Activated T-helper 2 cell treated with anti-CD3 and anti-CD28 coated beads, Interferon-gamma antibody, Interleukin-2, Interleukin-4, amounts not matched to agents 10 μg/mL and 5 μg/mL and 100 μg/mL, durations not matched to agents 14 hours and 24 hours and 36 hours (primary cell): Measurements from ENCODE around the gene STPG2. TPM values are rescaled to one million over a fixed set of nuclear protein-coding genes. Genes with fewer than 3 reads are reported as not detected.
"Not testable (repeated sequence)": the region's sequence is repeated elsewhere in the genome, so short reads cannot be mapped to it uniquely, and the experiment has no call there.

Source experiments
- DNase-seq: peaks from one replicate; pipeline ENCODE4 v3.0.0; 2021; ENCODE audit warnings: low spot score
- H3K27ac Mint-ChIP-seq: one replicate; pipeline ENCODE4 v1.8.0; 2021; ENCODE audit warnings: mixed read lengths
- H3K27me3 Mint-ChIP-seq: one replicate; pipeline ENCODE4 v1.8.0; 2021; ENCODE audit warnings: low read depth, mixed read lengths
- H3K36me3 Mint-ChIP-seq: one replicate; pipeline ENCODE4 v1.8.0; 2021; ENCODE audit warnings: low read depth, mixed read lengths
- H3K4me1 Mint-ChIP-seq: one replicate; pipeline ENCODE4 v1.8.0; 2021; ENCODE audit warnings: low read depth, mixed read lengths
- H3K4me3 Mint-ChIP-seq: one replicate; pipeline ENCODE4 v1.8.0; 2021; ENCODE audit warnings: low read depth, mild to moderate bottlenecking, moderate library complexity, mixed read lengths
- H3K9me3 Mint-ChIP-seq: one replicate; pipeline ENCODE4 v1.8.0; 2021; ENCODE audit warnings: mixed read lengths
- intact Hi-C: fragments of 100-400 bp; cut with micrococcal nuclease; formaldehyde crosslinking; loops from one replicate; pipeline ENCODE4 v1.15.1; 2023
- total RNA-seq: library from RNA; stranded (reverse); gene quantifications from 2 replicates; pipeline ENCODE4 v1.2.3, GENCODE V29; 2022

STPG2 gene
- total RNA-seq, 1 donor from 2014 or later, result not detected

DNA sequence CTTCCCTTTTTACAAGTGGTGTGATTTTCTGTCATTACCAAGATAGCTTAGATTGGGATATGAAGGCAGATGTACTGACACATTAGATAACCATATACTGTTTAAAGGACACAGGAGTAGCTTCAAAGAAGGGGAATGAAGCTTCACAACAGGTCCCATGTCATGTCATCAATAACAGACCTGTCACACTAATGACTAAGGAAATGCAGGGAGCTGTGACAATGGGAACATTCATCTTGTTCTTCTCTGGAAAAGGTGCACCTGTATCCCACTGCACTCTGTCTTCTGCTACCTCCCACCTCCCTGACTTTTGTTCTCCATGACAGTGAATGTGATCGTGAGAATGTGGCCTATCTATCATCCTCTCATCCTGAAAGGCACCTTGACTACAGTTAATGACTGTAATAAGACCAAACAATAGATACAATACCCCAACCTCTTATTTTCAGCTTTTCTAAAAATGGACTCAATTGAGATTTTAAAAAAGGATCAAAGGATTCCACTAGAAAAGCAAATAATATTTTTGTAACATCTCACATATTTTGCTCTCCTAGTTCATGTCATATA, 472.5 kb downstream of the STPG2 start:
- no peaks in the 10 kb centered on the region for H3K4me1 Mint-ChIP-seq
- intact Hi-C loops, result no loop called here
- no peaks in the 10 kb centered on the region for H3K27me3 Mint-ChIP-seq

GRCh38 chr4:97665553-97665952, 477.7 kb downstream of the STPG2 start:
- H3K4me3 Mint-ChIP-seq, result no peak overlapping the region
- H3K27ac Mint-ChIP-seq, result no peak overlapping the region
- intact Hi-C loops, result no loop called here
- H3K4me1 Mint-ChIP-seq, result no peaks in the 10 kb centered on the region
- H3K27me3 Mint-ChIP-seq, result no peaks in the 10 kb centered on the region
- no peaks in the 10 kb centered on the region for H3K36me3 Mint-ChIP-seq
- H3K9me3 Mint-ChIP-seq, result peaks cover 5% of the 10 kb centered on the region
- no peak for DNase-seq

More for the DNA sequence above, 472.5 kb downstream of the STPG2 start:
- Mint-ChIP-seq H3K36me3 (no peaks in the 10 kb centered on the region), H3K27ac (no peak overlapping the region), H3K9me3 (peaks cover 5% of the 10 kb centered on the region), H3K4me3 (no peak overlapping the region)
- DNase-seq, result no peak

- Mint-ChIP-seq H3K4me3 (no peak overlapping the region), H3K4me1 (no peaks in the 10 kb centered on the region), H3K36me3 (no peaks in the 10 kb centered on the region), H3K9me3 (peaks cover 5% of the 10 kb centered on the region), H3K27me3 (no peaks in the 10 kb centered on the region), H3K27ac (no peak overlapping the region)
- intact Hi-C loops, result no loop called here
- DNase-seq, result no peak
Measured at GRCh38 chr4:97664741-97665140, 478.5 kb downstream of the STPG2 start.

DNA sequence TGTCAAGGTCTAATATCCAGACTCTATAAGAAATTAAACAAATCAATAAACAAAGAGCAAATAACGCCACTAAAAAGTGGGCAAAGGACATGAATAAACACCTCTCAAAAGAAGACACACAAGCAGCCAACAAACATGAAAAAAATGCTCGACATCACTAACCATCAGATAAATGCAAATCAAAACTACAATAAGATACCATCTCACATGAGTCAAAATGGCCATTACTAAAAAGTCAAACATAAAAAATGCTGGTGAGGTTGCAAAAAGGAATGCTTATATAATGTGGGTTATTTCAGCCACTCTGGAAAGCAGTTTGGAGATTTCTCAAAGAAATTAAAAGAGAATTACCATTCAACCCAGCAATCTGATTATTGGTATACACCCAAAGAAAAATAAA, 481.1 kb downstream of the STPG2 start:
- Mint-ChIP-seq H3K27me3 (no peaks in the 10 kb centered on the region), H3K4me1 (no peaks in the 10 kb centered on the region), H3K4me3 (no peak overlapping the region), H3K9me3 (peaks cover 11% of the 10 kb centered on the region), H3K27ac (no peak overlapping the region), H3K36me3 (no peaks in the 10 kb centered on the region)
- no peak for DNase-seq
- intact Hi-C loops, result no loop called here

GRCh38 chr4:97656044-97656720, 487.1 kb downstream of the STPG2 start:
- intact Hi-C loops, result no loop called here
- Mint-ChIP-seq H3K27ac (no peak overlapping the region), H3K36me3 (no peaks in the 10 kb centered on the region), H3K4me1 (no peaks in the 10 kb centered on the region), H3K9me3 (peaks cover 10% of the 10 kb centered on the region), H3K27me3 (no peaks in the 10 kb centered on the region), H3K4me3 (no peak overlapping the region)
- DNase-seq, result no peak

- H3K27ac Mint-ChIP-seq, result no peak overlapping the region
- intact Hi-C loops, result no loop called here
- H3K4me3 Mint-ChIP-seq, result no peak overlapping the region
- no peaks in the 10 kb centered on the region for H3K36me3 Mint-ChIP-seq
- no peaks in the 10 kb centered on the region for H3K4me1 Mint-ChIP-seq
- H3K27me3 Mint-ChIP-seq, result no peaks in the 10 kb centered on the region
- no peak for DNase-seq
- peaks cover 10% of the 10 kb centered on the region for H3K9me3 Mint-ChIP-seq
Measured at GRCh38 chr4:97653701-97654100, 489.6 kb downstream of the STPG2 start.

GRCh38 chr4:97646997-97647396, 496.3 kb downstream of the STPG2 start:
- no peaks in the 10 kb centered on the region for H3K4me1 Mint-ChIP-seq
- no peak for DNase-seq
- intact Hi-C loops, result no loop called here
- H3K36me3 Mint-ChIP-seq, result no peaks in the 10 kb centered on the region
- H3K9me3 Mint-ChIP-seq, result no peaks in the 10 kb centered on the region
- no peaks in the 10 kb centered on the region for H3K27me3 Mint-ChIP-seq
- H3K27ac Mint-ChIP-seq, result no peak overlapping the region
- H3K4me3 Mint-ChIP-seq, result no peak overlapping the region

GRCh38 chr4:97645071-97645821, 498.0 kb downstream of the STPG2 start:
- no peaks in the 10 kb centered on the region for H3K36me3 Mint-ChIP-seq
- no peaks in the 10 kb centered on the region for H3K27me3 Mint-ChIP-seq
- H3K4me3 Mint-ChIP-seq, result no peak overlapping the region
- H3K4me1 Mint-ChIP-seq, result no peaks in the 10 kb centered on the region
- H3K27ac Mint-ChIP-seq, result no peak overlapping the region
- no peaks in the 10 kb centered on the region for H3K9me3 Mint-ChIP-seq
- intact Hi-C loops, result no loop called here
- DNase-seq, result no peak

GRCh38 chr4:97643179-97643578, 500.1 kb downstream of the STPG2 start:
- H3K4me3 Mint-ChIP-seq, result no peak overlapping the region
- no peak for DNase-seq
- intact Hi-C loops, result no loop called here
- no peak overlapping the region for H3K27ac Mint-ChIP-seq
- no peaks in the 10 kb centered on the region for H3K9me3 Mint-ChIP-seq
- no peaks in the 10 kb centered on the region for H3K36me3 Mint-ChIP-seq
- H3K4me1 Mint-ChIP-seq, result no peaks in the 10 kb centered on the region
- H3K27me3 Mint-ChIP-seq, result no peaks in the 10 kb centered on the region

DNA sequence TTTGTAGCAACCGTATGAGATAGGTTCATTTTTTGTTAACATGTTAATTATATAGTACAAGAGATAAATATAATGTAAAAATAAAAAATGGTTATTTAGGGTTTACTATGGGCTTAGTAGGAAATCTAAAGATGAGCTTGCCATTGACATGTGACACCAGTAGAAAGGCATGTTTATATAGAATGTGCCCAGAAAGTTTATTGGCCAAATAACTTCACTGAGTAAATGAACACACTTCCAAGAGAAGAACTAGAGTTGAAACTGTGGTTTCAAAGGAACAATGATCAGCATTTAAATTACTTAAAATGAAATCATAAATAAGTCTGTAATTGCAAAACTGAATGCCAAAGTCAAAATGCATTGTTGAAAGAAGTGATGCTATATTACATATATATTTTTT, 503.3 kb downstream of the STPG2 start:
- no peaks in the 10 kb centered on the region for H3K27me3 Mint-ChIP-seq
- intact Hi-C loops, result no loop called here
- no peak overlapping the region for H3K4me3 Mint-ChIP-seq
- H3K4me1 Mint-ChIP-seq, result no peaks in the 10 kb centered on the region
- no peak overlapping the region for H3K27ac Mint-ChIP-seq
- H3K36me3 Mint-ChIP-seq, result no peaks in the 10 kb centered on the region
- H3K9me3 Mint-ChIP-seq, result no peaks in the 10 kb centered on the region
- DNase-seq, result no peak

- H3K36me3 Mint-ChIP-seq, DNase-seq, H3K9me3 Mint-ChIP-seq, H3K4me1 Mint-ChIP-seq, H3K27ac Mint-ChIP-seq, H3K27me3 Mint-ChIP-seq, H3K4me3 Mint-ChIP-seq, intact Hi-C loops: not testable (repeated sequence)
Measured at GRCh38 chr4:97633831-97634230, 509.4 kb downstream of the STPG2 start.

DNA sequence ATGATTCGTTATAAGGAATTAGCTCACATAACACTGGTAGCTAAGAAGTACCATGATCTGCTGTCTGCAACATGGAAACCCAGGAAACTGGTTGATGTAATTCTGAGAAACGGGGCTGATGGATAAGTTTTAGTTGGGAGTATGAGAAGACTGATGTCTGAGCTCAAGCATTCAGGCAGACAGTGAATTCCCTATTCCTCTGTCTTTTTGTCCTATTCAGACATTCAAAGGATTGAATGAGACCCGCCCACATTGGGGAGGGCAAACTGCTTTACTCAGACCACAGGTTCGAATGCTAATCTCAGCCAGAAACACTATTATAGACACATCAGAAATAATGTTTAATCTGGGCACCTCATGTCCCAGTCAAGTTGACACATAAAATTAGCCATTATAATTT, 515.5 kb downstream of the STPG2 start:
- Mint-ChIP-seq H3K4me3 (no peak overlapping the region), H3K27ac (no peak overlapping the region), H3K9me3 (peaks cover 26% of the 10 kb centered on the region), H3K27me3 (no peaks in the 10 kb centered on the region), H3K4me1 (no peaks in the 10 kb centered on the region), H3K36me3 (no peaks in the 10 kb centered on the region)
- DNase-seq, result no peak
- intact Hi-C loops, result no loop called here

DNA sequence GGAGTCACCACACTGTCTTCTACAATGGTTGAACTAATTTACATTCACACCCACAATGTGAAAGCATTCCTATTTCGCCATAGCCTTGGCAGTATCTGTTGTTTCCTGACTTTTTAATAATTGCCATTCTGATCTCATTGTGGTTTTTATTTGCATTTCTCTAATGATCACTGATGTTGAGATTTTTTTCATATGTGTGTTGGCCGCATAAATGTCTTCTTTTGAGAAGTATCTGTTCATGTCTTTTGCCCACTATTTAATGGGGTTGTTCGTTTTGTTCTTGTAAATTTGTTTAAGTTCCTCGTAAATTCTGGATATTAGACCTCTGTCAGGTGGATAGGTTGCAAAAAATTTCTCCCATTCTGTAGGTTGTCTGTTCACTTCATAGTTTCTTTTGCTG, 519.1 kb downstream of the STPG2 start:
- H3K9me3 Mint-ChIP-seq, result peaks cover 37% of the 10 kb centered on the region
- no peaks in the 10 kb centered on the region for H3K27me3 Mint-ChIP-seq
- intact Hi-C loops, result no loop called here
- H3K27ac Mint-ChIP-seq, result no peak overlapping the region
- no peaks in the 10 kb centered on the region for H3K36me3 Mint-ChIP-seq
- no peak overlapping the region for H3K4me3 Mint-ChIP-seq
- H3K4me1 Mint-ChIP-seq, result no peaks in the 10 kb centered on the region
- no peak for DNase-seq
